Gastrocnemius medialis (tissue), 4 donors: ENCODE results near the gene TRAPPC2L. TPM values are rescaled to one million over a fixed set of nuclear protein-coding genes. Genes with fewer than 3 reads are reported as not detected.
"Not testable (repeated sequence)": the region's sequence is repeated elsewhere in the genome, so short reads cannot be mapped to it uniquely, and the experiment has no call there.

Experiments used
- ATAC-seq, 2 donors: fragments of 150-250 bp; one replicate each; pipeline ENCODE4 v1.9.1; 2016
- DNase-seq, 2 donors: peaks; one replicate each; pipeline ENCODE4 v3.0.0-alpha.2; 2019
- H3K27ac ChIP-seq, 4 donors: fragments of 200-600 bp; sonication (generic); 1 replicate in 1 of 4; 2 replicates in 3 of 4; pipeline ENCODE4 v1.5.1; 2016 to 2018; ENCODE audit warnings: mild to moderate bottlenecking in 2 of 4, moderate library complexity in 1 of 4
- H3K27me3 ChIP-seq, 3 donors: fragments of 200-600 bp; sonication (generic) in 2 of 3; 1 replicate in 1 of 3; 2 replicates in 2 of 3; pipeline versions ENCODE4 v1.5.1 to v1.6.0; 2016 to 2019; ENCODE audit warnings: mild to moderate bottlenecking in 1 of 3, moderate library complexity in 1 of 3
- H3K36me3 ChIP-seq, 2 donors: fragments of 200-600 bp; sonication (generic) in 1 of 2; one replicate each; pipeline ENCODE4 v1.5.1; 2017 to 2018
- H3K4me1 ChIP-seq, 2 donors: fragments of 200-600 bp; sonication (generic) in 1 of 2; one replicate each; pipeline ENCODE4 v1.5.1; 2016 to 2017; ENCODE audit warnings: mild to moderate bottlenecking in 2 of 2
- H3K4me3 ChIP-seq, 4 donors: fragments of 200-600 bp; sonication (generic) in 3 of 4; 1 replicate in 1 of 4; 2 replicates in 3 of 4; pipeline ENCODE4 v1.5.1; 2016 to 2019; ENCODE audit warnings: mild to moderate bottlenecking in 2 of 4
- H3K9me3 ChIP-seq, 3 donors: fragments of 200-600 bp; sonication (generic) in 2 of 3; 1 replicate in 1 of 3; 2 replicates in 2 of 3; pipeline ENCODE4 v1.5.1; 2016 to 2019
- CTCF ChIP-seq, 5 experiments: fragments of 450-650 bp in 3 of 5; fragments of 200-600 bp in 2 of 5; sonication (generic) in 2 of 5; IDR thresholded peaks in 4 of 5; conservative IDR thresholded peaks in 1 of 5; 1 replicate in 4 of 5; 2 replicates in 1 of 5; pipeline ENCODE4 v1.5.1; 2016 to 2019; ENCODE audit warnings: antibody characterized with exemption in 5 of 5, mild to moderate bottlenecking in 3 of 5, moderate library complexity in 3 of 5
- POLR2A ChIP-seq, 2 donors: fragments of 450-650 bp; IDR thresholded peaks; one replicate each; pipeline ENCODE4 v1.6.1; 2017; ENCODE audit warnings: antibody characterized with exemption in 2 of 2, mild to moderate bottlenecking in 2 of 2, moderate library complexity in 2 of 2
- in situ Hi-C, 4 donors: fragments of 200-750 bp; cut with MboI; loops; one replicate each; pipeline versions ENCODE4 v1.15.0 to v1.8.0; 2017; ENCODE audit warnings: low sequenced_read_pairs in 4 of 4
- intact Hi-C: fragments of 100-400 bp; cut with DNase I; formaldehyde crosslinking; loops from one replicate; pipeline ENCODE4 v1.15.1; 2023; ENCODE audit warnings: low total_unique reads
- total RNA-seq, 4 donors: library from RNA; depleted of rRNA; stranded (reverse); fragments of >200 nt; gene quantifications; one replicate each; pipeline versions ENCODE4 v1.1.0 to v1.2.3, GENCODE V29; 2016

TRAPPC2L gene
- total RNA-seq, 4 donors from 2014 or later: 17.8 to 27.9 (median 20.5) TPM

GRCh38 chr16:88886420-88886844 lies 29.5 kb downstream of the TRAPPC2L start:
- DNase-seq (no peak), ATAC-seq (no peak)
- in situ Hi-C loops: no loop called here
- no peak overlapping the region for H3K4me3 ChIP-seq
- no peak for TF ChIP-seq CTCF (IDR thresholded peaks at IDR 0.05 in 4 of 5, conservative IDR thresholded peaks at IDR 0.05 in 1 of 5)
- no peak for TF ChIP-seq POLR2A (IDR thresholded peaks at IDR 0.05)
- H3K27ac ChIP-seq: peak overlapping the region; percentile 69 to 97 (median 90)
- intact Hi-C loops: loop anchor here (2.0 to 5.0 kb wide), 2 partner anchors 34 to 56 kb away; no protein-coding TSS in a partner anchor
- peaks cover 59 to 67% of the 10 kb centered on the region in 2 donors for H3K4me1 ChIP-seq
- no peaks in the 10 kb centered on the region for H3K9me3 ChIP-seq
- H3K36me3 ChIP-seq: peaks cover 0 to 36% of the 10 kb centered on the region in 2 donors
- no peaks in the 10 kb centered on the region for H3K27me3 ChIP-seq

- DNase-seq: peak; percentile 60 to 72
- Histone ChIP-seq H3K27ac (peak overlapping the region; percentile 69 to 97 (median 90)), H3K4me3 (no peak overlapping the region), H3K4me1 (peaks cover 61 to 67% of the 10 kb centered on the region in 2 donors), H3K27me3 (no peaks in the 10 kb centered on the region), H3K36me3 (peaks cover 0 to 36% of the 10 kb centered on the region in 2 donors), H3K9me3 (no peaks in the 10 kb centered on the region)
- in situ Hi-C loops: no loop called here
- intact Hi-C loops: loop anchor here (2.0 to 5.0 kb wide), 2 partner anchors 34 to 55 kb away; no protein-coding TSS in a partner anchor
- peak; percentile 16 to 18 for ATAC-seq
- peak in 2 of 5 experiments; percentile 29 to 40 for TF ChIP-seq CTCF (IDR thresholded peaks at IDR 0.05 in 4 of 5, conservative IDR thresholded peaks at IDR 0.05 in 1 of 5)
- no peak for TF ChIP-seq POLR2A (IDR thresholded peaks at IDR 0.05)
Observed at GRCh38 chr16:88886845-88887521, 30.1 kb downstream of the TRAPPC2L start.

GRCh38 chr16:88888057-88888456 lies 31.1 kb downstream of the TRAPPC2L start:
- H3K27ac ChIP-seq: peak overlapping the region; percentile 69 to 97 (median 90)
- in situ Hi-C loops (no loop called here), intact Hi-C loops (loop anchor here (5.0 kb wide), 1 partner anchor 54 kb away; no protein-coding TSS in a partner anchor)
- peaks cover 0 to 35% of the 10 kb centered on the region in 2 donors for H3K36me3 ChIP-seq
- no peak for DNase-seq
- peaks cover 67% of the 10 kb centered on the region in 2 donors for H3K4me1 ChIP-seq
- no peaks in the 10 kb centered on the region for H3K9me3 ChIP-seq
- H3K4me3 ChIP-seq: no peak overlapping the region
- ATAC-seq: no peak
- no peaks in the 10 kb centered on the region for H3K27me3 ChIP-seq
- TF ChIP-seq POLR2A (IDR thresholded peaks at IDR 0.05): no peak
- TF ChIP-seq CTCF (IDR thresholded peaks at IDR 0.05 in 4 of 5, conservative IDR thresholded peaks at IDR 0.05 in 1 of 5): no peak

- peaks cover 66 to 67% of the 10 kb centered on the region in 2 donors for H3K4me1 ChIP-seq
- intact Hi-C loops (loop anchor here (5.0 kb wide), 1 partner anchor 54 kb away; no protein-coding TSS in a partner anchor), in situ Hi-C loops (no loop called here)
- ATAC-seq (no peak), DNase-seq (no peak)
- TF ChIP-seq POLR2A (IDR thresholded peaks at IDR 0.05): no peak
- TF ChIP-seq CTCF (IDR thresholded peaks at IDR 0.05 in 4 of 5, conservative IDR thresholded peaks at IDR 0.05 in 1 of 5): no peak
- H3K27me3 ChIP-seq: no peaks in the 10 kb centered on the region
- H3K4me3 ChIP-seq: no peak overlapping the region
- H3K9me3 ChIP-seq: no peaks in the 10 kb centered on the region
- H3K36me3 ChIP-seq: peaks cover 0 to 35% of the 10 kb centered on the region in 2 donors
- H3K27ac ChIP-seq: peak overlapping the region; percentile 70 to 97 (median 90)
Observed at GRCh38 chr16:88888461-88889387, 31.8 kb downstream of the TRAPPC2L start.

GRCh38 chr16:88889702-88890352 lies 32.9 kb downstream of the TRAPPC2L start:
- peaks cover 56 to 62% of the 10 kb centered on the region in 2 donors for H3K4me1 ChIP-seq
- peak overlapping the region; percentile 39 to 97 (median 66) for H3K27ac ChIP-seq
- ATAC-seq, H3K4me3 ChIP-seq, in situ Hi-C loops, H3K9me3 ChIP-seq, DNase-seq, H3K27me3 ChIP-seq: not testable (repeated sequence)
- intact Hi-C loops: loop anchor here (5.0 kb wide), 1 partner anchor 52 kb away; no protein-coding TSS in a partner anchor
- peaks cover 0 to 27% of the 10 kb centered on the region in 2 donors for H3K36me3 ChIP-seq
